ENCODE measurements around the gene MCTP2.

Gene MCTP2

DNA sequence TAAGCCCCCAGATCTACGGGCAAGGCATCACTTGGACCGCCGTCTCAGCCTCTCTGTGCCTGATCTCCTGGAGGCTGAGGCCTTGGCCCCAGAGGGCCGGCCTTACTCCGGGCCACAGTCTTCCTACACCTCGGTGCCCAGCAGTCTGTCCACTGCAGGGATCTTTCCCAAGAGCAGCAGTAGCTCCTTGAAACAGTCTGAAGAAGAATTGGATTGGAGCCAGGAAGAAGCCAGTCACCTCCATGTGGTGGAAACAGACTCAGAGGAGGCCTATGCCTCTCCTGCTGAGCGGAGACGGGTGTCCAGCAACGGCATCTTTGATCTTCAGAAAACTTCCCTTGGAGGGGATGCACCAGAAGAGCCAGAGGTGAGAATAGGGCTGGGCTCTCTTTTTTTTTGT lies 67.0 kb downstream of the MCTP2 start:
- no peak for DNase-seq (ENCODE audit: low spot score)

DNA sequence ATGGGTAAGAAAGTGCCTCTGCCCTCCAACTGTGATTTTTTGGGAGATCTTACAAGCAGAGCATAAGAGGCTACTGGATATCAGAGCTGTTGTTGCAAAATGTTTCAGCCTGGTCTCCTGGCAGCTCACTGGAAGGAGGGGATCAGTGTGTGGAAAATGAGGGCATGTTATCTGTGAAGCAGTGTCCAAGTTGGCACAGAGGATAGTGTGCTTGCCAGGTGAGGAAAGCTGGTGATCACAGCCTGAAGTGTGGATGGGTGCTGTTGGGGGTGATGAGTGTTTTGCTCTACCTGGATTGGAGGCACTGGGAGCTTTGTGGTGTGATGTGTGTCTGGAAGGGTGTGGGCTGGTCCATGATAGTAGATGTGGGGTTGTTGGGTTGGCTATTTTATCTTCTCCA lies 69.3 kb downstream of the MCTP2 start:
- DNase-seq (ENCODE audit: low spot score): no peak

DNA sequence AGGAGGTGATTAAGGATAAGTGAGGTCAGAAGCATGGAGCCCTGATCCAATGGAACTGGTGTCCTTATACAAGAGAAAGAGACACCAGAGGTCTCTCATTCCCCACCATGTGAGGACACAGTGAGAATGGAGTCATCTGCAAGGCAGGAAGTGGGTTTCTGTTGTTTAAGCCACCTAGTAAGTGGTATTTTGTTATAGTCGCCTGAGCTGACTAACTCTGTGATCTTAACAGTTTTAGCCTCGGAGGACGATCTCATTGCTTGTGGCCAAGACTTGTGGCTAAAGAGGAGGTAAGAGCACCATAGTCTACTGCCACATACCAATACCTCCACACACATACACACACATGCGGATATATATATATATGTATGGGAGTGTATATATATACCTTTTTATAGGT lies 73.8 kb downstream of the MCTP2 start:
- DNase-seq (ENCODE audit: low spot score): no peak

DNA sequence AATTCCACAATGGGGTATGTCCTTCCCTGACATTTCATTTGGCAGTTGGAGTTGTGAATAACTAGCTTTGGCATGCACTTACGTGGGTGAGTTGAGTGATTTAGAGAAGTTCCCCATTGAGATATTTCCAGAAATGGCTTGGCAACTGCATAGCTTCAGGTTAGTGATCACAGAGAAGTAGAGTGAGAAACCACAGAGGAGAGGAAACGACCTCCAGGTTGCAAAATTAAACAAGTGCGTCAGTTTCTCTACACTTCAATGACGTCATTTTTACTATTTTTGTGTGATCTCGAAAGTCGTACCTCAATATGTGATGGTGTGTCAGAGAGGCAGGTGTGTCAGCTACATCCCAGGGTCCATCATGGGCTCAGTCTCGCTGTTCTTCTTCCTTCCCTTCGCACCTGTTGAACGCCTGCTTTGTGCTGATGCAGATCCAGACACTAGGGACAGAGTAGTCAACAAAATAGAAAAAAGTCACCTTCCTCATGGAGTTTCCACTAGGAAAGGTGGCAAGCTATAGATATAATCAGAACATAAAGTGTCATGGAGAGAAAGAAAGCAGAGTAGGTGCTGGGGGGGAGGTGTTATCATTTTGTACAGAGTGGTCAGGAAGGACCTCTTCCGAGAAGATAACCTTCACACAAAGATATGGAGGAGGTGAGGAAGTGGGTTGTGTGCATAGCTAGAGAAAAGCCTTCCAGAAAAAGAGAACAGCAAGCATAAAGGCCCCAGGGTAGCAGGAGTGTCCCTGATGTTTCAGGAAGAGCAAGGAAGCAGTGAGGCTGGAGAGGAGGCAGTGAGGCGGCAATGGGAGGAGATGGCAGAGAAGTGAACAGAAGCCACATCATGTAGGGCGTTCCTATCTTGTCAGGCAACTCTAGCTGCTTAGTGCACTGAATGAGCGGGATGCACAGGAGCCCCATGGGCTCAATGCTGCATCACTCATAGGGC lies 75.6 kb downstream of the MCTP2 start:
- DNase-seq (ENCODE audit: low spot score): no peak

DNA sequence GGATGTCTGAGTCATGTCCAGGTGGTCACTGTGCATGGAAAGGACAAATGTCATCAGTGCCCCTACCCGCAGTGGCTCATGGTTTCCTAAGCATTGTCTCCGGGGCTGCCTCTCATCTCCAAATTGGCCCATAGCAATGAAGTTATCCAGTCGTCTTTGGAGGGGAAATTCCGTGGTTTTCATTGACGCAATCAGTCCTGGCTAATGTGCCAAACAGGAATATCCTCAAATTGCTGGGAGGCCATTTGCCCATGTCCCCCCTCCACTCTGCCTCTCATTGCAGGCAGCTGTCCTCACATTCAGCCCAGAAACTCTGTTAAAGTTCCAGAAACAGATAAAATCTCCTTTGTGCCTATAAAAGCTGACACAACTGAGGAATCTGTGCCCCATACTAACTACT lies 81.6 kb downstream of the MCTP2 start:
- no peak for DNase-seq (ENCODE audit: low spot score)

DNA sequence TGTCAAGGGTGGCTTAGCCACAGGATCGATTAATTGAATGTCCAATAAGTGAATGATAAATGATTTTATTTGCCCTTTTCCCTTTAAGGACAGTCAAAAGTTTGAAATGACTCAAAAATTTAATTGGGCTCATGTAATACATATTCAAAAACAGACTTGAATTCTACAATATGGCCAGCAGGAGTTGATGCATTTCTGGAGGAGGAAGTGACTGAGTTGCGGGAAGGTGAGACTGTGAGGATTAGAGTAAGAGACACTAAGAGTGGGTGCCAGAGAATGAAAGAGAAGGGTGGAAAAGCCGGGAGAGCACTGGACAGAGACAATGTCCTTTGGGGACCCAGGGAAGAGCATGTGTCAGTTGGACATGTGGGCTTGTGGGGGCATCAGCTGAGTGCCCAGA lies 83.3 kb downstream of the MCTP2 start:
- no peak for DNase-seq (ENCODE audit: low spot score)

DNA sequence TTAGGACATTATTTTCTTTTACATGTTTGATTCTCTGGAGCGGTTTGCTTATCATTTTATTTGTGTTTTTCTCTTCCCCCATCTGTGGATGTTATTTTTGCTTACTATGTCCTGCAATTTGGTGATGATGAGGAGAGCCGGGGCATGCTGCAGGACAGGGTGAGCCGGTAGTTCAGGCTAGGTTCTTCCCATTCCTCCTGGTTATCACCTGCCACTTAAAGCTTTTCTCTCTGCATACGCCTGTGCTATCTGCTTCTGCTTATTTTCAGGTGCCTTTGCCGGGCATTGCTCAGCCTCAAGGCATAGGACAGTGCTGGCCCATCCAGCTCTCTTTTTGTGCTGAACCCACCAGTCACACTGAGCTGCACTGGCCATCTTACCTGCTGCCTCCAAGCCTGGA lies 85.8 kb downstream of the MCTP2 start:
- no peak for DNase-seq (ENCODE audit: low spot score)

DNA sequence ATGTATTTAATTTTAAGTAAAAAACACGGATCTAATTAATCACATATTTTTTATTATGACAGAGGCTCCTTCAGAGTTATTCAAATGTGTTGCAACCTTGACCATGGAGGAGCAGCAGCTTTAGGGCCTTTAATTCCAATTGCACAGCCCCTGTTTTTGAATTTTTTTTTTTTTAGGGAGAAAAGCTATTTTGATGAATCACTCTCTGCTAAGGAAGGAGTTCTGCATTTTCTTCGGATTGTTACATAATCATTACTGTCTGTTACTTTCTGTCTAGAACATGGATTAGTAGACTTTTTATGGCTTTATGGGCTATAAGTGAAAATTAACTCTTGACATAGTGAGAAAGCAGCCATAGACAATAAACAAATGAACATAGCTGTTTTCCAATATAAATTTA lies 90.8 kb downstream of the MCTP2 start:
- no peak for DNase-seq (ENCODE audit: low spot score)

DNA sequence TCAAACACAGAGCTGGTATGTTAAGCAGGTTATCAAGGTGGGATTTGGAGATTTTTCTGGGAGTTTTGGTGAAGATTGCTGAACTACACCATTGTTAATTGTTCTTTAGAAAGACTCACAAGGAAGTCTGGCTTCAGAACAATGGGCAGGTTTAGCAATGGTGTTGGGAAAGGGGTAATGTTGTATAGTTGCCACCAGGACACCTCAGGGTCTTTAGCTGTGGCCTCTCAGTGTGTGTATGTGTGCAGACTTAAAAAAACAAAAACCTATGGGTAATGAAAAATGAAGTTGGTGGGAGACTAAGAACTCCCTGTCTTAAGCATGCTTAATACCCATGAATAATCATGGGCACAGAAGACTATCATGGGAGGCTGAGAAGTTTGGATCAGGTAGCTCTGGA lies 91.7 kb downstream of the MCTP2 start:
- no peak for DNase-seq (ENCODE audit: low spot score)

DNA sequence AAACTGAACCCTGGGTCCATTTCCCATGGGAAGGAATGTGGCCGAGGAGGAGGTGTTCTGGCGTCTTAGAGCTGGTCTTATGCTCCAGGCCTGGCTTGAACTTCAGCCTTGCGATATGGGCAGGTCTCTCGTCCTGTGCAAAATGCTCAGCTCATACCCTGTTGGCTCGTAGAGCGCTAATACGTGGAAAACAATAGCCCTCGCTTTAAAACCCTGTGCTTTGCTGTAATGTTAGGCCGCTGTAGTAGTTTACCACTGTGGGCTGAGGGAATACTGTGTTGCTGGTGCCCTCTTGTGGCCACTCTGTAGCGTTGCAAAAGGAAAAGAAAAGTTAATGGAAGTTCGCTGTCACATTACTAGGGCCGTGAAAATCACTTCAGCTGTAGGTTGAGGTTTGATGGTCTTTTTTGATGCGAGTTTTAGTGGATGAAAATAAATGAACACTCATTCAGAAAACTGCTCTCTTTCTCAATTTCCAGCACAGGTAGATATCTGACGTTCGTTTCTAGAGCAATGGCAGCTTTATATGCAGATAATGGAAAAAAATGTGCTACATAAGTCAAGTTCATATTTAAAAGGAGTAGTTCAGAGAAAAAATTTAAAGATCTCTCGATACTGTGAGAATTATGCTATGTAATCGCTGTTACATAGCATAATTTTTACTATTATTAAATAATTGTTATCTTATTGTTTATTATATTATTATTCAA lies 92.9 kb downstream of the MCTP2 start:
- peak; percentile 50 for DNase-seq (ENCODE audit: low spot score)

DNA sequence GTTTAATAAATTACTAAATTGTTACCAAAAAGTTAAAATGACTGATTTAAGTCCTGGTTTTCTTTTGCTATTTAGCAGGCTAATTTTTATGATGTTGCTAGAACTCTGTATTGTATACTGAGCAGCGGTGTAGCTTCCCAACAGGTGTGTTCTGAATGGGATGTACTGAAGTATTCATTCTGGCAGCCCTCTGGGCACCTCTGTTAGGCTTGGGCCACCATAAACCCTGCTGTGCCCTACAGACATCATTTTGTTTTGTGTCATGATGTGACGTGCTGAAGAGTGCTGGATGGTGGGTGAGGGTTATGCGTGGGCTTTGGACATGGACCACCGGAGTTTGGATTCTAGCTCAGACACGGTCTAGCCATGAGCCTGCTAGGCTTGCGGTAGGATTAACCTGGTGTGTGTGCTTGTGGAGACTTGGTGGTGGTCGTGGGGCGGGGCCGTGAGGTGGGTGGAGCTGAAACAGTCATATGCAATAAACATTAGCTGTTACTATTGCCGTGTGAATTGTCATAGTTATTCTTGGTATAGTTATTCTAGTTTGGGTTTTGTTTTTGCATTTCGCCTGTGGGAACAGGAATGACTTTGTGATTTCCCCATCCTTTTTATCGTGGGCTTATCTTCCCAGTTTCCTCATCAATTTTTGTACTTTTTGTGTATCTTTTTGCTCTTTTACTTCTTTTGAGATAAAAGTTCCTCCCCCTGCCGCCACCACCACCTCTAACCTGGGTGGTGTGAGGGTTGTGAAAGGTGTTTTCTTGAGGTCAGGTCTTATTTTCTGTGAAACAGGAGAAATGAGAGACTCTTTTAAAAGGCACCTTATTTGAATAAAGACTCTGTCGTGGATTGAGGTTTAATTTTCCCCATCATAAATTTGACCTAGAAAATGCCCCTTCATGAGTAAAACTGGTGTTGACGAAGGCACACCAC lies 93.7 kb downstream of the MCTP2 start:
- DNase-seq (ENCODE audit: low spot score): no peak

DNA sequence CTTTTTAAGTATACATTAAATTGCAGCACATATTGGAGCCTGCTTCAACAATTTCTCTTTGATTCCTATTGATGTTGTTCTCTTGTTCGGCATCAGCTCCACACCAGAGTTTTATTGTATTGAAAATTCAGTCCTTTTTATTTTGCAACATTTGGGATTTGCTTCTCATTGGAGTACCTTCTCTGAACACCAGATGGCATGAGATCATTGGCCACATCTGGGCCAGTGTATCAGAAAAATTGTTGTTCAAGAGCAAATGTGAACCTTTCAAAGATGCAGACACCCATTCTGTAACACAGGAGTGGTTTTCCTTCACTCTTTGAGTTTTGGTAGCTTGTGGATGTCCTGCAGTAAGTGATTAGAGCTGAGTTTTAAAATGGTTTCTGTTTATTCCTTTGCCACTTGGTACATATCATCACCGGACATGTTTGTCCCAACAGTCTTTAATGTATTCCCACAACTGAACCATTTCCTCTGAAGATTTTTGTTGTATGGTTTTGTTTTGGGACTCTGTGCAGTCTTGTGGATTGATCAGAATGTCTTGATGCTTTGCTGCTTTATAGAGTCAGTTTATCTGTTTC lies 96.1 kb downstream of the MCTP2 start:
- DNase-seq (ENCODE audit: low spot score): peak; percentile 22

DNA sequence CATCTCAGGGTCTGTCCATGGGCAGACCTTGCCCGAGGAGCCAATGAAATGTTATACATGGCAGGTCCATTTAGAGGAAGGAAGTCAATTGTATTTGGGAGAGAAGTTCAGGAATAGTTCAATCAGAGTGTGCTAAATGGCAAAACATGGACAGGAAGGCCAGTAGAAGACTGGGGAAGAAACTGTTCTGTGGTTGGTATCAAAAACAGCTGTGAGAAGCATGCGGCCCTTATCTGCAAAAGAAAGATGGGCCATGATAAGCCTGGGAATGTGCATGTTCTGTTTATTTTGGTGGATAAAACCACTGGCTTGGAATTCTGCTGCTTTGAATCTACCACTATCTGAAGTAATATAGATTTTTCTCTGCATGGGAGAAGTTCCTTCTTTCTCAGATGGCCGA lies 100.4 kb downstream of the MCTP2 start:
- no peak for DNase-seq (ENCODE audit: low spot score)

DNA sequence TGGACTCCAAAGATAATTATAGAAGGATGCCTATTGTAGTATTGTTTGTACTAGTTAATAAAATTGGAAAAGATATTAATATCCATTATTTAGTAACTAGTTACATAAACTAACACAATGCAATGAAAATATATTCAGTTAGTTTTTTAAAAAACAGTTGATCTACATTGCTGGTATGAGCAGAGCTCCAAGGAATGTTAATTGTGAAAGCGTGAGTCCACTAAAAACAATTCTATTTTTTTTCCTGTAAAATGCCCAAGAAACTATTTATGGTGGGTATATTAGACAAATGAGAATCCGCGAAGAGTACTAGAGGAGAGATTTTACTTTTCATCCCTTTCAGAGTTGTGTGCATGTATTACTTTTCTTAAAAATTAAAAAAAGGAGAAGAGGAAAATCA lies 104.3 kb downstream of the MCTP2 start:
- DNase-seq (ENCODE audit: low spot score): peak; percentile 4

DNA sequence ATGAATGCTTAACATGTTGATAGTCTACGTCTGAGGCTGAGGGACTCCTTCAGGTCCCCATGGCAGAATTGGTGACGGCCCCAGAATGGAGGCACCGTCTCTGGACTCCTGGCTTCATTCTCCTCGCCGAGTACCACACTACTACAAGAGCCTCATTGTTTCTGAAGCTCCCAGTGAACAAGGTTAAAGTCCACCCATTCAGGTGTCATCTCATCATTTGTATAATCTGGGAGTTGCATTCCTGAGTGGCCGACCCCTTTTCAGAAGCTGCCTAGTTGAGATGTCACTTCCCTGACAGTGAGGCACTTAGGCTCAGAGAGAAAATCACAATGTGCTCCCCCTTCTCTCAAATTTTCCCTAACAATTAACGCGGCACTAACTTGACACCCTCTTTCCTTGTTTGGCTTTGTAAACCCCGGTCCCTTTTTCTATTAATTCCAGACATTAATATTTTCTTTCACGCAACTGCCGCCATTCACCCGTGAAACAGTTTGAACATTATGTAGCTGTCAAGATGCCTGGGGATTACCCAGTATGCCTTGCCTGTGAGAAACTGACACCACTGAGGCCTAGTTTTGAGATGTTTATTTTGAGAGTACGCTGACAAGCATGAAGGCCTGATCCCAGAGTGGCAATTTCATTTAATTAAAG lies 105.6 kb downstream of the MCTP2 start:
- no peak for DNase-seq (ENCODE audit: low spot score)

DNA sequence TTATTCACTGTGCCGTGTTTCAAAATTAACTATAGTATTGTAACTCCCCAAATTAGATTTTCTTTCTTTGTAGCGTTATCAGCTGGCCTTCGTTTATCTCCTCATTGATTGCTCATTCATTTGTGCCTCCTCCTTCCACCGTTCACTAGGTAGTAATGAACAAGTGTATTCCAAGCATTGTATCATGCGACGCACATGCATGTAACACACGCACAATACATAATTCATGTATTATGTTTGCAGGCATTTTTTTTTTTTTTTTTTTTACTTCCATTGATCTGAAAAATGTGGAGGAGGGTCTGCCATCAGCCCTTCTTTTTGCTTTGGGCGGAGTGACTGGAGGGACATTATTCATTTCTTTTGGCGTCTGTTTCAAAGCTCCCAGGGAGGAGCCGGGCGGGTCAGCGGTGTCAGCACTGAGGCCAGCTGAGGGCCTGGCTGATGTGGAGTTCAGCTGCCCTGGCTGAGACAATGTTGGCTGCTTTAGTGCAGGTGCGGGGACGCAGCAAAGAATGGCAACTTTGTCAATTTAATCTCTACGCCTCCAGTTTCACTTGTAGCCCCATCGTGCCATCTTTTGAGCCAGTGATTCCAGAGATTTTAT lies 107.0 kb downstream of the MCTP2 start:
- DNase-seq (ENCODE audit: low spot score): no peak

DNA sequence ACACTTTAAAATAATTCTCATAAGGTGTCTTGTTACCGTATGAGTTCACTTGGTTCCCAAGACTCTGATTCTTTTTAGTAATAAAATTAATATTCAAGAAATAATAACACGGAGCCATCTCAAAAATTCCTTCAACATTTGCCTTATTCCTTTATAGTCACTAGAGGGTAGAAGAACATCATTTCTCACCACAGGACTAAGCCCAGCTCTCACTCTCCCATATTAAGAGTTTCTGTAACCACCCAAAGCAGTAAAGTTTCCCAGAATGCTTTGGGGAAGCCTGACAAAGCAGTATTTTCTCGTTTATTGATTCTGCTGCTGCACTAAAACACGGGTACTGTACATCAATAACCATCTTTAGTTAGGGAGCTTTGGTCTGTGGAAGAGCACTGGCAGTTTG lies 114.9 kb downstream of the MCTP2 start:
- peak; percentile 9 for DNase-seq (ENCODE audit: low spot score)

DNA sequence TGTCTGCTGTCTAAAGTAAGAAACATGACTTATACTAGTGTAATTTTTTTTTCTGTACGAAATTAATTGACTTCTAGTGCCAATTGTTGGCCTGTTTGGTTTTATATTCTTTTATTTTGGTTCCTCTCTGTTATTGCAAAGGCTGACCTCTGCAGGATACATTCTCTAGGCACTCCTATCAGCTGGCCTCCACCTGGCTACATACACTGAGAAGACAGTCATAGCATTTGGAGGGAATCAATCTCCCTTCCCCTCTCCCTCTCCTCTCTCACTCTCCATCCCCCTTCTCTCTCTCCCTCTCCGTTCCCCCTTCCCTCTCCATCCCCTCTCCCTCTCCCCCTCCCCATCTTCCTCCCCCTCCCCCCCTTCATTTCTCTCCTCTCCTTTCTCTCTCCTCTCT lies 116.7 kb downstream of the MCTP2 start:
- DNase-seq (ENCODE audit: low spot score): no peak

DNA sequence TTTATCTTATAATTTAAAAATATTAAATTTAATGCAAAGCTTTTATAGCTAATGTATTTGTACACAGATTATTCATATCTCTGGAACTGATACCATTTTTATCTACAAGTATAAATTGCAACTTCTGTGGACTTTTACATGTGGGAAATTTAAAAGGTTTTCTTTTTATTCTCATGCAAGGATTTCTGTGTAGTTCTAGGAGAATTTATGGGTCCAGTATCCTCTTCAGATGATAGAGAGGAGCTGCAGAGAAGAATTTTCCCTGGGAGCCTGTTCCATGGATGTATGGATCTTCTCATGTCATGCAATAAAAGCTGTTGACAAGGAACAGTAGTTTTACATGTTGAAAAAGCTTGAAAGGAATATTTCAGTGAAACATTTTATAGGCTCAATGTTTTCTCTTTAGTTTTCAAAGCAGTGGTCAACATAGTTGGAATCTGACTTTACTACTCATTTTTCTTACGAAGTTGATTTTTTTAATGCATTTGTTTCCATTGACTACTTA lies 119.7 kb downstream of the MCTP2 start:
- no peak for DNase-seq (ENCODE audit: low spot score)

DNA sequence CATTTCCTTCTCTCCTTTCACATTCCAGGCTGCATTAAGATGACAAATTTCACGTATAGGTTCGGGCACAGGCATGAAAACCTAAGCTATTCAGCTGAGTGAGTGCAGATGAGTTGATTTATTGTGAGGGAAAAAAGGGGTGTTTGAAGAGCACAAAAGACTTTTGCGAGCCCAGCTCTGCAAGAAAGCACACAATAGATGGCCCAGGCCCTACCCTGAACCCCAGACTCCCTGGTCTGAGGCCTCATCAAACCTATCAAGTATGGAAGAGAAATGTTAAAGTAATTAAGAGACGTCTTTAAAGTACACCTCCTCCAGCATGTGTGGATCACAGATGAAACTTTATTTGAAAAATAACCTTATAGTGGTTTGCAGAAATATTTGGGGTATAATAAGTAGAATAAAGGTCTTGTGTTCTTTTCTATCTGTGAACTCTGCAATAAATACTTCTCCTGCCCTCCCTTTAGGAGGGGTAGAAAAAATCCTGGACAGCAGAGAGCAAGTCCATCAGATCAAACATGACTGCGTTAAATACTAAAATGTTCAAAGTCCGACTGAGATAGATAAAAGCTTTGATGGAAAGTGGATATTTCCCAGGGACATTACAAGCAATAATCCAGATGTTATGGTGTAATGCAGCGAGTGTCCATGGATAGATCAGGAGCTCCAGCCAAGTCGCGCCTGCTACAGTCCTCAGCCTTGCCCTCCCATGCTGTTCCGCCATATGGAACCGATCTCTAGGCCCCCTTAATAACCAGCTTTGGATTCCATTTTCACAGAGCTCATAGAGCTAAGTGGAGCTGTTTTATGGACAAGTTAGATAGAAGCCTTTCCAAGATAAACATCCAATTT lies 121.5 kb downstream of the MCTP2 start:
- DNase-seq (ENCODE audit: low spot score): no peak
